ENCODE measurements around the gene HOXD10. TPM values are rescaled to one million over a fixed set of nuclear protein-coding genes. Genes with fewer than 3 reads are reported as not detected.

Gene HOXD10
- total and polyA plus RNA-seq, 9 of the 15 experiments (the other 6 are each of a cell fraction or from before 2014, with no cell fraction given) = not detected

DNA sequence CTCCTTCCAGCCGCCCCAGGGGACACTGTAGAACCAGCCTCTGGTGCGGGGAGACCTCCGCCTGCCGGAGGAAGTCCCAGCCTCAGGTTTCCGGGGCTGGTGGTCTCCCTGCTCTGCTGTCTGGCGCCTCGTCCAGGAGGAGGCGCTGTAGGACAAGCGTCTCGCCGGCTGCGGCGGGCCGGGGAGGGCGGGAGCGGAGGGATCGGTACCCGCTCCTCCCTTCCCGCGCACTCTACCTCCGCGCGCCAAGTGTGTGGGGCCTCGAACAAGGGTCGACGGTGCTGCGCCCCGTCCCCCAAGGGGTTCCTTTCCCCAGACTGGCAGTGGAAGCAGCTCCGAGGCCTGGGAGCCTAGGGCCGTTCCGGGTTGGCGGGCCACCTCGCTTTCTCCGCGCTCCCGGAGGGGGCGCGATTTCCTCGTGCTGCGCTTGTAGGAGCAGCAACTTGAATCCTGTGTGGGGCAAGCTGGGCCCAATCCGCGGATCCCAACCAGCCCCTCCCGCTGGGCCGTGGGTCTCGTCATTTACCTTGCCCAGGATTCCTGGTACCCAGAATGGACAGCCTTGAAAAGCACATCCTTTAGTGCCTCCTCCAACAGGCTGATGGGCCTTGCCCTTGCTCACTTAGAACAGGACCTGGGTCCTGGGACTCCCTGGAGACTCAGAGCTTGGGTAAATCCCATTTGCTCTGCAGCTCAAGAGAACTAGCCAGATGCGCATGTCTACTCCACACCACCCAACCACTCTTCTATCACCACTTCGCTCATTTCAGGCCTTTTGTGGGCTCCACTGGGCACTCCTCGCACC is 24.1 kb downstream of the HOXD10 start (continued):
- TF ChIP-seq, protein P1, sequence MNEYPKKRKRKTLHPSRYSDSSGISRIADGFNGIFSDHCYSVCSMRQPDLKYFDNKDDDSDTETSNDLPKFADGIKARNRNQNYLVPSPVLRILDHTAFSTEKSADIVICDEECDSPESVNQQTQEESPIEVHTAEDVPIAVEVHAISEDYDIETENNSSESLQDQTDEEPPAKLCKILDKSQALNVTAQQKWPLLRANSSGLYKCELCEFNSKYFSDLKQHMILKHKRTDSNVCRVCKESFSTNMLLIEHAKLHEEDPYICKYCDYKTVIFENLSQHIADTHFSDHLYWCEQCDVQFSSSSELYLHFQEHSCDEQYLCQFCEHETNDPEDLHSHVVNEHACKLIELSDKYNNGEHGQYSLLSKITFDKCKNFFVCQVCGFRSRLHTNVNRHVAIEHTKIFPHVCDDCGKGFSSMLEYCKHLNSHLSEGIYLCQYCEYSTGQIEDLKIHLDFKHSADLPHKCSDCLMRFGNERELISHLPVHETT (CRISPR knock-in tag; conservative IDR thresholded peaks at IDR 0.05 in 1 of 2, IDR thresholded peaks at IDR 0.05 in 1 of 2) = no peak
- TF ChIP-seq ZZZ3 (IDR thresholded peaks at IDR 0.05) (no peak), RBFOX2 (IDR thresholded peaks at IDR 0.05; ENCODE audit: low read depth, low read length) (0 out of 2 replicates have a peak, but pooled peaks have one; percentile 24), FOXM1 (IDR thresholded peaks at IDR 0.05; ENCODE audit: low read depth) (no peak), FOXM1 (CRISPR knock-in tag; IDR thresholded peaks at IDR 0.05; ENCODE audit: low read depth) (no peak), PPARD (CRISPR knock-in tag; IDR thresholded peaks at IDR 0.05) (no peak), NUFIP1 (IDR thresholded peaks at IDR 0.05; ENCODE audit: partially characterized antibody) (no peak), CHD2 (IDR thresholded peaks at IDR 0.05; ENCODE audit: low read depth, low read length) (0 out of 2 replicates have a peak, but pooled peaks have one; percentile 33), BMI1 (IDR thresholded peaks at IDR 0.05; ENCODE audit: low read length) (peak; percentile 9; the same call in 1 of the 2 replicates), ZNF436 (CRISPR knock-in tag; IDR thresholded peaks at IDR 0.05) (no peak)
- TF ChIP-seq, protein P2, sequence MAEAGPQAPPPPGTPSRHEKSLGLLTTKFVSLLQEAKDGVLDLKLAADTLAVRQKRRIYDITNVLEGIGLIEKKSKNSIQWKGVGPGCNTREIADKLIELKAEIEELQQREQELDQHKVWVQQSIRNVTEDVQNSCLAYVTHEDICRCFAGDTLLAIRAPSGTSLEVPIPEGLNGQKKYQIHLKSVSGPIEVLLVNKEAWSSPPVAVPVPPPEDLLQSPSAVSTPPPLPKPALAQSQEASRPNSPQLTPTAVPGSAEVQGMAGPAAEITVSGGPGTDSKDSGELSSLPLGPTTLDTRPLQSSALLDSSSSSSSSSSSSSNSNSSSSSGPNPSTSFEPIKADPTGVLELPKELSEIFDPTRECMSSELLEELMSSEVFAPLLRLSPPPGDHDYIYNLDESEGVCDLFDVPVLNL (CRISPR knock-in tag; IDR thresholded peaks at IDR 0.05; ENCODE audit: low read depth) = 0 out of 2 replicates have a peak, but pooled peaks have one; percentile 21
- TF ChIP-seq, protein P3, sequence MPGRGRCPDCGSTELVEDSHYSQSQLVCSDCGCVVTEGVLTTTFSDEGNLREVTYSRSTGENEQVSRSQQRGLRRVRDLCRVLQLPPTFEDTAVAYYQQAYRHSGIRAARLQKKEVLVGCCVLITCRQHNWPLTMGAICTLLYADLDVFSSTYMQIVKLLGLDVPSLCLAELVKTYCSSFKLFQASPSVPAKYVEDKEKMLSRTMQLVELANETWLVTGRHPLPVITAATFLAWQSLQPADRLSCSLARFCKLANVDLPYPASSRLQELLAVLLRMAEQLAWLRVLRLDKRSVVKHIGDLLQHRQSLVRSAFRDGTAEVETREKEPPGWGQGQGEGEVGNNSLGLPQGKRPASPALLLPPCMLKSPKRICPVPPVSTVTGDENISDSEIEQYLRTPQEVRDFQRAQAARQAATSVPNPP (IDR thresholded peaks at IDR 0.05; ENCODE audit: borderline replicate concordance, insufficient read depth, insufficient read length) = no peak
- TF ChIP-seq, protein P4, sequence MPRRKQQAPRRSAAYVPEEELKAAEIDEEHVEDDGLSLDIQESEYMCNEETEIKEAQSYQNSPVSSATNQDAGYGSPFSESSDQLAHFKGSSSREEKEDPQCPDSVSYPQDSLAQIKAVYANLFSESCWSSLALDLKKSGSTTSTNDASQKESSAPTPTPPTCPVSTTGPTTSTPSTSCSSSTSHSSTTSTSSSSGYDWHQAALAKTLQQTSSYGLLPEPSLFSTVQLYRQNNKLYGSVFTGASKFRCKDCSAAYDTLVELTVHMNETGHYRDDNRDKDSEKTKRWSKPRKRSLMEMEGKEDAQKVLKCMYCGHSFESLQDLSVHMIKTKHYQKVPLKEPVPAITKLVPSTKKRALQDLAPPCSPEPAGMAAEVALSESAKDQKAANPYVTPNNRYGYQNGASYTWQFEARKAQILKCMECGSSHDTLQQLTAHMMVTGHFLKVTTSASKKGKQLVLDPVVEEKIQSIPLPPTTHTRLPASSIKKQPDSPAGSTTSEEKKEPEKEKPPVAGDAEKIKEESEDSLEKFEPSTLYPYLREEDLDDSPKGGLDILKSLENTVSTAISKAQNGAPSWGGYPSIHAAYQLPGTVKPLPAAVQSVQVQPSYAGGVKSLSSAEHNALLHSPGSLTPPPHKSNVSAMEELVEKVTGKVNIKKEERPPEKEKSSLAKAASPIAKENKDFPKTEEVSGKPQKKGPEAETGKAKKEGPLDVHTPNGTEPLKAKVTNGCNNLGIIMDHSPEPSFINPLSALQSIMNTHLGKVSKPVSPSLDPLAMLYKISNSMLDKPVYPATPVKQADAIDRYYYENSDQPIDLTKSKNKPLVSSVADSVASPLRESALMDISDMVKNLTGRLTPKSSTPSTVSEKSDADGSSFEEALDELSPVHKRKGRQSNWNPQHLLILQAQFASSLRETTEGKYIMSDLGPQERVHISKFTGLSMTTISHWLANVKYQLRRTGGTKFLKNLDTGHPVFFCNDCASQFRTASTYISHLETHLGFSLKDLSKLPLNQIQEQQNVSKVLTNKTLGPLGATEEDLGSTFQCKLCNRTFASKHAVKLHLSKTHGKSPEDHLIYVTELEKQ (CRISPR knock-in tag; IDR thresholded peaks at IDR 0.05) = no peak
